ENCODE results near the gene GXYLT2. TPM values are rescaled to one million over a fixed set of nuclear protein-coding genes. Genes with fewer than 3 reads are reported as not detected.
A peak's percentile ranks its signal among the peaks of the same experiment; 100 is the strongest.

GXYLT2 gene
- total and polyA plus RNA-seq, 10 of the 15 experiments (the other 5 are each of a cell fraction or from before 2014, with no cell fraction given) = 0.27 to 2.6 (median 0.78) TPM

- 44% methylated on average over 1 of the region's 3 CpGs for WGBS (ENCODE audit: insufficient coverage, insufficient replicate concordance, low lambda C conversion rate, missing lambda C conversion rate)
- TF ChIP-seq SKIL (IDR thresholded peaks at IDR 0.05; ENCODE audit: low read depth, poor library complexity, severe bottlenecking) (no peak), ELK1 (IDR thresholded peaks at IDR 0.05; ENCODE audit: low read depth, low read length) (no peak)
- FAIRE-seq = no peak
These were observed 84.8 kb downstream of the GXYLT2 start for GRCh38 chr3:72972706-72973030.

More at GRCh38 chr3:72972706-72973030, 84.8 kb downstream of the GXYLT2 start:
- SMC1A ChIA-PET (ENCODE audit: uncharacterized antibody, unreplicated experiment) = interaction anchor here (0.6 to 1.6 kb wide), 4 partner anchors 10 to 156 kb away, joined by 3 to 6 read pairs (median 4); no protein-coding TSS in a partner anchor
- Histone ChIP-seq H3K27me3 (replicated peaks in 1 of 2; ENCODE audit: control insufficient read depth in 2 of 2, insufficient read depth in 2 of 2, low read length in 1 of 2) (no peaks in the 10 kb centered on the region), H3K4me1 (ENCODE audit: control insufficient read depth, insufficient read depth, low read length) (peaks cover 25% of the 10 kb centered on the region), H4K20me1 (ENCODE audit: control insufficient read depth, insufficient read depth) (no peaks in the 10 kb centered on the region), H3K9ac (ENCODE audit: control insufficient read depth, insufficient read depth, low read length) (no peak overlapping the region), H3K4me2 (ENCODE audit: control insufficient read depth, insufficient read depth) (no peak overlapping the region), H3K79me2 (ENCODE audit: control insufficient read depth, insufficient read depth, low read length) (no peaks in the 10 kb centered on the region), H2AFZ (ENCODE audit: control insufficient read depth, low read depth, low read length) (peak overlapping the region; percentile 21; the same call in 1 of the 2 replicates), H3K9me3 (replicated peaks; ENCODE audit: control insufficient read depth, insufficient read depth, low read length) (no peaks in the 10 kb centered on the region), H3K36me3 (ENCODE audit: control insufficient read depth in 2 of 2, insufficient read depth in 2 of 2, low read length in 1 of 2) (no peaks in the 10 kb centered on the region), H3K27ac (ENCODE audit: control insufficient read depth, insufficient read depth) (no peak overlapping the region), H3K4me3 (no peak overlapping the region)
- ATAC-seq = peak; percentile 6; the same call in 2 of the 3 replicates
- POLR2A ChIA-PET = interaction anchor here (0.6 to 1.5 kb wide), 4 partner anchors 10 to 85 kb away, joined by 3 to 8 read pairs (median 4); no protein-coding TSS in a partner anchor
- CTCF ChIA-PET = interaction anchor here (1.3 kb wide), 1 partner anchor 26 kb away, joined by 4 read pairs; no protein-coding TSS in a partner anchor
- DNase-seq (ENCODE audit: low read depth, low spot score) = no peak
- no TSS peak for BruUV-seq (replicated peaks)
- RAD21 ChIA-PET (ENCODE audit: unreplicated experiment) = interaction anchor here (1.0 to 1.4 kb wide), 3 partner anchors 20 to 25 kb away, joined by 3 read pairs; no protein-coding TSS in a partner anchor
- in situ Hi-C loops (cut with MboI) (no loop called here), intact Hi-C loops (cut with micrococcal nuclease; ENCODE audit: unreplicated experiment) (loop anchor here (10.0 kb wide), 1 partner anchor 522 kb away; no protein-coding TSS in a partner anchor)

All from GM12878 (cell line).